Sigmoid colon (tissue), 7 donors: ENCODE data around the gene COX6B2. TPM values are rescaled to one million over a fixed set of nuclear protein-coding genes. Genes with fewer than 3 reads are reported as not detected.
"Not testable (repeated sequence)": the region's sequence is repeated elsewhere in the genome, so short reads cannot be mapped to it uniquely, and the experiment has no call there.

Source experiments
- DNase-seq: peaks from one replicate; pipeline ENCODE4 v3.0.0-alpha.2; 2019
- H3K27ac ChIP-seq, 4 donors: fragments of 200-600 bp; sonication (generic); one replicate each; pipeline ENCODE4 v1.5.1; 2016 to 2019; ENCODE audit warnings: mild to moderate bottlenecking in 1 of 4
- H3K27me3 ChIP-seq, 3 donors: fragments of 200-600 bp; sonication (generic); one replicate each; pipeline ENCODE4 v1.5.1; 2019; ENCODE audit warnings: mild to moderate bottlenecking in 1 of 3
- H3K36me3 ChIP-seq, 4 donors: fragments of 200-600 bp; sonication (generic); one replicate each; pipeline ENCODE4 v1.5.1; 2016 to 2019
- H3K4me1 ChIP-seq, 4 donors: fragments of 200-600 bp; sonication (generic); one replicate each; pipeline ENCODE4 v1.5.1; 2017 to 2019
- H3K4me3 ChIP-seq, 4 donors: fragments of 200-600 bp; sonication (generic); one replicate each; pipeline ENCODE4 v1.5.1; 2017 to 2019; ENCODE audit warnings: mild to moderate bottlenecking in 2 of 4, moderate library complexity in 1 of 4
- H3K9me3 ChIP-seq, 4 donors: fragments of 200-600 bp in 3 of 4; sonication (generic) in 3 of 4; one replicate each; pipeline versions ENCODE4 v1.5.1 to v1.6.1; 2013 to 2019
- EP300 ChIP-seq, 4 donors: sonication (generic); formaldehyde crosslinking; IDR thresholded peaks; one replicate each; pipeline ENCODE4 v1.6.1; 2017; ENCODE audit warnings: antibody characterized with exemption in 4 of 4
- POLR2A ChIP-seq, 2 donors: fragments of 450-650 bp; IDR thresholded peaks; one replicate each; pipeline ENCODE4 v1.6.1; 2016; ENCODE audit warnings: antibody characterized with exemption in 2 of 2, mild to moderate bottlenecking in 2 of 2, moderate library complexity in 2 of 2
- POLR2AphosphoS5 ChIP-seq, 4 donors: sonication (generic); formaldehyde crosslinking; IDR thresholded peaks; one replicate each; pipeline ENCODE4 v1.6.1; 2017; ENCODE audit warnings: antibody characterized with exemption in 4 of 4
- WGBS, 2 donors: extraction: QIAGEN DNeasy Blood & Tissue Kit; methylation state at CpG; one replicate each; pipeline ENCODE4 v1.1.7; 2013; 5-methylcytosine and 5-hydroxymethylcytosine counted together
- intact Hi-C: fragments of 100-400 bp; cut with DNase I; formaldehyde crosslinking; loops from one replicate; pipeline ENCODE4 v1.15.1; 2023
- polyA plus RNA-seq, 3 donors: library from polyadenylated mRNA; stranded (reverse); fragments of 200-250 nt; gene quantifications; one replicate each; pipeline ENCODE4 v1.2.3, GENCODE V29; 2013
- total RNA-seq, 4 donors: library from RNA; depleted of rRNA; stranded (reverse); fragments of >200 nt; gene quantifications; one replicate each; pipeline ENCODE4 v1.1.0, GENCODE V29; 2016
- TF ChIP-seq, protein P1 (sequence below), 4 experiments: fragments of 450-650 bp in 3 of 4; fragments of 200-600 bp in 1 of 4; IDR thresholded peaks; one replicate each; pipeline ENCODE4 v1.5.1; 2016 to 2019; ENCODE audit warnings: antibody characterized with exemption in 4 of 4, mild to moderate bottlenecking in 3 of 4, moderate library complexity in 2 of 4
- donor health status: healthy with polysubstance abuse.
- donor health status: Bipolar disorder and iron deficiency.
- donor health status: healthy.

COX6B2 gene, protein sequence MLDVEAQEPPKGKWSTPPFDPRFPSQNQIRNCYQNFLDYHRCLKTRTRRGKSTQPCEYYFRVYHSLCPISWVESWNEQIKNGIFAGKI
- total RNA-seq (under 1 TPM in 1 of 4 donors, not detected in 3; 0.16 TPM), polyA plus RNA-seq (1 to 10 TPM in 2 of 3 donors, under 1 TPM in 1; 0.60 to 3.8 (median 1.4) TPM)

DNA sequence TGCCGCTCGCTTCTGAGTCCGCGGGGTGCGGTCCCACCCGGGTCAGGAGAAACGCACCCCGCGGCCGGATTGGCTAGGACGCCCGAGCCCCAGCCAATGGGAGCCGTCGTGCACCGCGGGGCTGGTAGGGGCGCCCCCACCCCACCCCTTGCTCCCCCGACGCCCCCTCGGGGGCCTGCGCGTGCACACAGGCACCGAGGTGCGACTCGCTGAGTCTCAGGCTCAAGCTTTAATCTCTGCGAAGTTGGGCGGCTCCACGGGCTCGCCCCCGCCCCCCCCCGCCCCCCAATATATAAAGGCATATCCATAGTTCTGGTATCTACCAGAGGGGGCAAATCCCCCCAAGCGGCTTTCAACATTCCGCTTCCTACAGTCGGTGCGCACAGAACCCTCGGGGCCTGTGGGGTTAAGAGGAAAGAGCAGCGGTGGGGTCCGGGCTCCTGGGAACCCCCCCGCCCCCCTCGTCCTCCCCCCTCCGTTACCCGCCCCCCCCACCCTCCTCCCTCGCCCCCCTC, at the start of gene COX6B2:
Gene COX6B2 (minus strand): TSS at position 22 of the 515 bp plus-strand sequence. CDS start 198 bp downstream, outside the sequence.
- TF ChIP-seq POLR2AphosphoS5 (IDR thresholded peaks at IDR 0.05) = no peak
- TF ChIP-seq, protein P1, sequence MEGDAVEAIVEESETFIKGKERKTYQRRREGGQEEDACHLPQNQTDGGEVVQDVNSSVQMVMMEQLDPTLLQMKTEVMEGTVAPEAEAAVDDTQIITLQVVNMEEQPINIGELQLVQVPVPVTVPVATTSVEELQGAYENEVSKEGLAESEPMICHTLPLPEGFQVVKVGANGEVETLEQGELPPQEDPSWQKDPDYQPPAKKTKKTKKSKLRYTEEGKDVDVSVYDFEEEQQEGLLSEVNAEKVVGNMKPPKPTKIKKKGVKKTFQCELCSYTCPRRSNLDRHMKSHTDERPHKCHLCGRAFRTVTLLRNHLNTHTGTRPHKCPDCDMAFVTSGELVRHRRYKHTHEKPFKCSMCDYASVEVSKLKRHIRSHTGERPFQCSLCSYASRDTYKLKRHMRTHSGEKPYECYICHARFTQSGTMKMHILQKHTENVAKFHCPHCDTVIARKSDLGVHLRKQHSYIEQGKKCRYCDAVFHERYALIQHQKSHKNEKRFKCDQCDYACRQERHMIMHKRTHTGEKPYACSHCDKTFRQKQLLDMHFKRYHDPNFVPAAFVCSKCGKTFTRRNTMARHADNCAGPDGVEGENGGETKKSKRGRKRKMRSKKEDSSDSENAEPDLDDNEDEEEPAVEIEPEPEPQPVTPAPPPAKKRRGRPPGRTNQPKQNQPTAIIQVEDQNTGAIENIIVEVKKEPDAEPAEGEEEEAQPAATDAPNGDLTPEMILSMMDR (IDR thresholded peaks at IDR 0.05) = no peak
- TF ChIP-seq EP300 (IDR thresholded peaks at IDR 0.05) = no peak
- H3K4me3 ChIP-seq = peak within 1 kb of the TSS in 3 of 4 donors; percentile 29 to 38 (median 30)
- WGBS, 2 donors = 2% methylated on average over 41 to 43 of the region's 43 CpGs
- no peaks in the 10 kb centered on the region for H3K9me3 ChIP-seq
- intact Hi-C loops = no loop called here
- peaks cover 28 to 72% (median 55%) of the 10 kb centered on the region in 3 donors for H3K27me3 ChIP-seq
- H3K4me1 ChIP-seq = peaks cover 0 to 19% (median 17%) of the 10 kb centered on the region in 4 donors
- no peak within 1 kb of the TSS for H3K27ac ChIP-seq
- no peaks in the 10 kb centered on the region for H3K36me3 ChIP-seq
- DNase-seq = no peak

DNA sequence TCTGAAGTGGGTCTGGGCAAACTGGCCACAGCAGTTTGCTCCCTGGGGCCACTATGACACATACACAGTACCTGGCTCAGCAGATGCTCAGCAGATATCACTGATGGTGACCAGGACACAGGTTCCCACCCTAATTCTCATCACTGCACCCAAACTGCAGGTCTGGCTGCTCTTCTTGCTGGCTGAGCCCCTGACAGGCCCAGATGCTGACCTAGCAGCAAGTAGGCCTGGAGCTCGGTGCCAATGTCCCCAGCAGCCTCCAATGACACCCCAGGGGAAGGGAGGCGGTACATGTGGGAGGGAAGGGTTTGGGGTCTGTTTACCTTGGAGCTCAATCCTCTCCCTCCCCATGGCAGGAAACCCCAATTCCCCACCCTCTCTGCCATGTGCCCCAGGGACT, 48.0 kb upstream of the COX6B2 start:
- Histone ChIP-seq H3K9me3 (no peaks in the 10 kb centered on the region), H3K27me3 (no peaks in the 10 kb centered on the region), H3K4me1 (peaks cover 0 to 22% (median 18%) of the 10 kb centered on the region in 4 donors), H3K4me3 (no peak overlapping the region), H3K27ac (no peak overlapping the region), H3K36me3 (peaks cover 25 to 54% (median 34%) of the 10 kb centered on the region in 4 donors)
- DNase-seq = no peak
- 88 to 96% methylated on average over 2 of the region's 2 CpGs for WGBS, 2 donors
- TF ChIP-seq POLR2A (IDR thresholded peaks at IDR 0.05) (no peak), POLR2AphosphoS5 (IDR thresholded peaks at IDR 0.05) (no peak), EP300 (IDR thresholded peaks at IDR 0.05) (no peak)
- TF ChIP-seq, protein P1 (IDR thresholded peaks at IDR 0.05) = no peak
- intact Hi-C loops = loop anchor here (10.0 kb wide), 1 partner anchor 102 kb away; no protein-coding TSS in a partner anchor

DNA sequence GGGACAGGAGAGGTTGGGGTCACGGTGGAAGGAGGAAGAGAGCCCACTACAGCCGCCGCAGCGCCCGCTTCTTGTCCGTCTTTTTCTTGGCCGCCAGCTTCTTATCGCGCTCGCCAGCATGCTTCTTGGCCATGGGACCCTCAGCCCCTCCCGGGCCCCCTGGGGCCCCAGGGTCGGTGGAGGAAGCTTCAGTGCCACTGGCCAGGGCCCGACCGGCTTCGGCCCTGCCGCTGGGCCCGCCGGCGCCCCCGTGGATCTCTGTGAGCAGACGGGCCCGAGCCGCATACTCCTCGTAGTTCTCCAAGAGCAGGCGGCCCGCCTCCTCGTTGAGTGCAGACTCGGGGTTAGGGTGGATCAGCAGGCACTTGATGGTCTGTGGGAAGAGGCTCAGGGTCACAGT, 46.9 kb upstream of the COX6B2 start:
- H3K27ac ChIP-seq, DNase-seq, H3K9me3 ChIP-seq, H3K27me3 ChIP-seq, H3K4me3 ChIP-seq: not testable (repeated sequence)
- 92 to 94% methylated on average over 22 to 23 of the region's 28 CpGs for WGBS, 2 donors
- Histone ChIP-seq H3K36me3 (peaks cover 25 to 54% (median 34%) of the 10 kb centered on the region in 4 donors), H3K4me1 (peaks cover 0 to 11% (median 11%) of the 10 kb centered on the region in 4 donors)
- intact Hi-C loops = loop anchor here (10.0 kb wide), 1 partner anchor 103 kb away; no protein-coding TSS in a partner anchor

DNA sequence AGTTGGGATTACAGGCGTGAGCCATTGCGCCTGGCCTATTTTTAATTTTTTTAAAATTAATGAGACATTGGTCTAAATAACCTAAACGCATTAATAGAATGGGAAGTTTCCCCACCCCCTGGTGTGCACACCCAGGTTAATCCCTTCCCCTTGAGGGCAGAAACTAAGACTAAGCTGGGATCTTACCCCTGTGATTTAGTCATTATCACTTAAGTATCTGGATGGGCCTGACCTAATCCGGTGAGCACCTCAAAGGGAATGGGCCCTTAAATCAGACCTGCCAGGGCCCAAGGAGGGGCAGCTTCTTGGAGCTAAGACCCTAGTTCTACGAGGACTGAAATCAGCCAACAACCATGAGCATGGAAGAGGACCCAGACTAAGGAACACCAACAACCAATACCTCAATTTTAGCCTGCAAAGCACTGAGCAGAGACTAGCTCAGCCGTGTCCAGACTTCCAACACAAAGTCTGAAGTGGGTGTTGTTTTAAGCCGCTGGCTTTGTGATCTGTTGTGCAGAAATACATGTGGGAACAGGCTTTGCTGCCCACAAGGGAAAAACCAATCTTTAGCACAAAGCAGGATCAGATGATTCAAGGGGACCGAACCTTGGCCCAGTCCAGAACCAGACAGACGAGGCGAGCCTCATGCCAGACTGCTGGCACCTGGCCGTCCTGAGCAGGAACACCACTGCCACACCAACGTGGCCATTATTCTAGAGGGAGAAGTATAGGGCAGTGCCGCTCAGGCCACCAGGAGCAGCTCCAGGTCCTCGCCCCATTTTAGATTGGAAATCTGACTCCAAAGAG, 46.0 kb upstream of the COX6B2 start:
- TF ChIP-seq EP300 (IDR thresholded peaks at IDR 0.05) (no peak), POLR2AphosphoS5 (IDR thresholded peaks at IDR 0.05) (no peak), POLR2A (IDR thresholded peaks at IDR 0.05) (no peak)
- TF ChIP-seq, protein P1 (IDR thresholded peaks at IDR 0.05) = no peak
- Histone ChIP-seq H3K27ac (no peak overlapping the region), H3K9me3 (no peaks in the 10 kb centered on the region), H3K4me1 (peaks cover 0 to 2% (median 2%) of the 10 kb centered on the region in 4 donors), H3K4me3 (no peak overlapping the region), H3K36me3 (peaks cover 25 to 49% (median 32%) of the 10 kb centered on the region in 4 donors), H3K27me3 (no peaks in the 10 kb centered on the region)
- DNase-seq = no peak
- intact Hi-C loops = loop anchor here (10.0 kb wide), 1 partner anchor 104 kb away; no protein-coding TSS in a partner anchor
- 89% methylated on average over 14 of the region's 14 CpGs for WGBS, 2 donors
